Heart left ventricle (tissue), 16 donors: ENCODE results near the gene GPC6. TPM values are rescaled to one million over a fixed set of nuclear protein-coding genes. Genes with fewer than 3 reads are reported as not detected.

ENCODE experiments used
- ATAC-seq, 4 donors: fragments of 200-7000 bp; cut with Tn5 transposase; one replicate each; pipeline ENCODE4 v1.9.1; 2020 to 2022; ENCODE audit warnings: moderate library complexity in 4 of 4, mild to moderate bottlenecking in 3 of 4, moderate number of reproducible peaks in 1 of 4
- DNase-seq, 5 donors: peaks; one replicate each; pipeline ENCODE4 v3.0.0-alpha.2; 2020
- H3K27ac ChIP-seq, 12 donors: fragments of 200-600 bp; sonication (generic) in 4 of 12; one replicate each; pipeline versions ENCODE4 v1.5.0 to v1.8.0; 2016 to 2022; ENCODE audit warnings: mild to moderate bottlenecking in 2 of 12
- H3K27me3 ChIP-seq, 9 donors: fragments of 200-600 bp; sonication (generic) in 2 of 9; one replicate each; pipeline versions ENCODE4 v1.5.1 to v1.8.0; 2016 to 2022; ENCODE audit warnings: mild to moderate bottlenecking in 3 of 9
- H3K36me3 ChIP-seq, 9 donors: fragments of 200-600 bp; sonication (generic) in 2 of 9; one replicate each; pipeline versions ENCODE4 v1.5.0 to v1.8.0; 2018 to 2022; ENCODE audit warnings: mild to moderate bottlenecking in 2 of 9
- H3K4me1 ChIP-seq, 12 donors: fragments of 200-600 bp; sonication (generic) in 4 of 12; one replicate each; pipeline versions ENCODE4 v1.5.0 to v1.8.0; 2016 to 2022; ENCODE audit warnings: mild to moderate bottlenecking in 3 of 12
- H3K4me3 ChIP-seq, 12 donors: fragments of 200-600 bp; sonication (generic) in 4 of 12; one replicate each; pipeline versions ENCODE4 v1.5.0 to v1.8.0; 2017 to 2022; ENCODE audit warnings: mild to moderate bottlenecking in 9 of 12, moderate library complexity in 4 of 12
- H3K9me3 ChIP-seq, 12 donors: fragments of 200-600 bp; sonication (generic) in 4 of 12; one replicate each; pipeline versions ENCODE4 v1.5.0 to v1.8.0; 2016 to 2022; ENCODE audit warnings: mild to moderate bottlenecking in 1 of 12
- CTCF ChIP-seq, 12 donors: fragments of 200-600 bp; sonication (generic) in 4 of 12; IDR thresholded peaks; one replicate each; pipeline versions ENCODE4 v1.5.0 to v1.8.0; 2018 to 2022; ENCODE audit warnings: antibody characterized with exemption in 12 of 12, mild to moderate bottlenecking in 5 of 12
- POLR2A ChIP-seq, 2 donors: fragments of 450-650 bp; IDR thresholded peaks; one replicate each; pipeline ENCODE4 v1.6.1; 2017; ENCODE audit warnings: antibody characterized with exemption in 2 of 2, mild to moderate bottlenecking in 2 of 2, moderate library complexity in 2 of 2
- WGBS, 4 donors: extraction: QIAGEN DNeasy Blood & Tissue Kit in 2 of 4; methylation state at CpG; one replicate each; pipeline versions ENCODE4 v1.1.5 to v1.1.7; 2013 to 2018; 5-methylcytosine and 5-hydroxymethylcytosine counted together
- intact Hi-C, 10 donors: fragments of 100-400 bp; cut with DNase I; formaldehyde crosslinking; loops; one replicate each; pipeline versions ENCODE4 v1.11.1 to v1.14.2; 2022
- polyA plus RNA-seq, 2 donors: library from polyadenylated mRNA; stranded (reverse); fragments of 200-250 nt; gene quantifications; one replicate each; pipeline ENCODE4 v1.2.3, GENCODE V29; 2013
- total RNA-seq, 9 donors: library from RNA; depleted of rRNA in 2 of 9; stranded (reverse); fragments of >200 nt in 2 of 9; fragmentation: NEBNext Ultra II Directional in 3 of 9; extraction: Animal tissue kit (Norgen Biotek cat#: 25700) in 3 of 9; gene quantifications; one replicate each; pipeline versions ENCODE4 v1.1.0 to v1.2.4, GENCODE V29; 2016 to 2023
- donor health status: ischemic (EF 13 %, LVEDD 7.1; RV severe dilation, severe dysfunction).
- donor health status: healthy with polysubstance abuse.
- donor health status: DM: no; HTN: yes; CAD: no.
- donor health status: DM: no; HTN: no; CAD: no.
- donor health status: ischemic (EF 25% LVEDD 6.9; RV normal size, moderate dysfunction).
- donor health status: ischemic (EF 25% LVEDD 5.7; RV mildly dilated, moderate dysfunction).
- donor health status: healthy.
- donor health status: DM: yes; HTN: yes; CAD: no.
- donor health status: ischemic (EF 35%, LVEDD 5.7; RV mildly dilated, moderate dysfunction).
- donor health status: nonischemic (EF 11% LVEDD 7.7; RV severe dilation, severe dysfunction).
- donor health status: DM: yes; HTN: yes; CAD: no.
- donor health status: PGD.
- donor health status: ischemic (EF 29% LVEDD 5.4; RV normal size, mild dysfunction).
- donor health status: nonischemic (EF 23%, LVEDD 6.1; RV moderate dilation, normal function).

The GPC6 gene
- total and polyA plus RNA-seq, 11 donors, result 0.08 to 6.2 (median 2.0) TPM

GRCh38 chr13:93987458-93987857 lies 760.9 kb downstream of the GPC6 start:
- Histone ChIP-seq H3K36me3 (no peaks in the 10 kb centered on the region), H3K9me3 (peaks cover 0 to 6% (median 0%) of the 10 kb centered on the region in 12 donors), H3K27me3 (no peaks in the 10 kb centered on the region), H3K27ac (no peak overlapping the region), H3K4me1 (no peaks in the 10 kb centered on the region), H3K4me3 (no peak overlapping the region)
- no peak for TF ChIP-seq POLR2A (IDR thresholded peaks at IDR 0.05)
- no peak for TF ChIP-seq CTCF (IDR thresholded peaks at IDR 0.05)
- DNase-seq (no peak), ATAC-seq (no peak)
- intact Hi-C loops, result no loop called here

DNA sequence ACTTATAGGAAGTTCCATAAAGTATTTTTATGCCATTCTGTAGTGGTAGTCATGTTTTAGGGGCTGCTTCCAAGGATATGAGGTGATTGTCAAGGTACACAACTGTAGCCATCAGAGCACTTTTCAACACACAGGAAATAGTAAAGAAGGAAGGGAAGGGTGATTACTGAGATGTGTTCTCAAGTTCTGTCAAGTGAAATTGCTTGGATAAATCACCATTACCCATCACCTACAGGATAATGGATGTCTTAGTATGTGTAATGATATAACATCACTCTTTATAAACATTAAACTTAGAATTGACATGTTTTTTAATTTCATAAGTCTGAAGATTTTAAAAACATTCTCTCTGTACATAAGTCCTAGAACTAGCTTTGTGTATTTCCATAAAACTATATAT lies 765.0 kb downstream of the GPC6 start:
- Histone ChIP-seq H3K36me3 (no peaks in the 10 kb centered on the region), H3K27me3 (no peaks in the 10 kb centered on the region), H3K4me3 (no peak overlapping the region), H3K4me1 (no peaks in the 10 kb centered on the region), H3K27ac (no peak overlapping the region), H3K9me3 (peaks cover 0 to 6% (median 0%) of the 10 kb centered on the region in 12 donors)
- no peak for DNase-seq
- TF ChIP-seq POLR2A (IDR thresholded peaks at IDR 0.05) (no peak), CTCF (IDR thresholded peaks at IDR 0.05) (no peak)
- ATAC-seq, result no peak
- intact Hi-C loops, result no loop called here

- Histone ChIP-seq H3K9me3 (peaks cover 0 to 4% (median 0%) of the 10 kb centered on the region in 12 donors), H3K36me3 (no peaks in the 10 kb centered on the region), H3K27ac (no peak overlapping the region), H3K27me3 (no peaks in the 10 kb centered on the region), H3K4me3 (no peak overlapping the region), H3K4me1 (no peaks in the 10 kb centered on the region)
- no peak for TF ChIP-seq POLR2A (IDR thresholded peaks at IDR 0.05)
- no peak for TF ChIP-seq CTCF (IDR thresholded peaks at IDR 0.05)
- intact Hi-C loops, result no loop called here
- DNase-seq, result no peak
- ATAC-seq, result no peak
- WGBS, 4 donors, result 84 to 90% (median 89%) methylated on average over 3 of the region's 3 CpGs
These were observed 769.9 kb downstream of the GPC6 start for GRCh38 chr13:93996481-93996880.

DNA sequence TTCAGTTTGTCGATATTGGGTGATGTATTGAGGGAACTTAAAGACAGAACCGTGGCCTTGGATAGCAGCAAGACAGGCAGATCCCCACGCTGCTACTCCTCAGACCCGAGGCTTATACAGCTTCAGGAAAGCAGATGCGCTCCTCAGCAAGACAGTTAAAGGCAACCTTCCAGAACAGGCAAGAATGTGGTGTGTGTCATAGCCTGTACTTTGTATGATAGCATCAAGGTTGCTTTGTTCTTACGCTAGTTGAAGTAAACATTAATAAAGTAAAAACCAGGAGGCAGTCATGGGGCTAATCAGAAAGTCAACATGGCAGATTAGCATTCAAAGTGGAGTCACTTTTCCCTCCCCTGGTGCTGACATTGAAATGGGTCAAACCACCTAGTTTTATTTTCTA lies 779.7 kb downstream of the GPC6 start:
- Histone ChIP-seq H3K4me3 (no peak overlapping the region), H3K27ac (no peak overlapping the region), H3K36me3 (no peaks in the 10 kb centered on the region), H3K4me1 (peaks cover 0 to 2% (median 0%) of the 10 kb centered on the region in 12 donors), H3K27me3 (no peaks in the 10 kb centered on the region), H3K9me3 (no peaks in the 10 kb centered on the region)
- ATAC-seq, result no peak
- WGBS, 4 donors, result 70 to 85% (median 80%) methylated on average over 6 of the region's 6 CpGs
- TF ChIP-seq CTCF (IDR thresholded peaks at IDR 0.05) (no peak), POLR2A (IDR thresholded peaks at IDR 0.05) (no peak)
- DNase-seq, result no peak
- intact Hi-C loops, result no loop called here
